HEK293 (cell line): ENCODE results near the gene NUDT16L1.
A peak's percentile ranks its signal among the peaks of the same experiment; 100 is the strongest.

Source experiments
- CTCF ChIA-PET: fragments of 350-600 bp; formaldehyde crosslinking; extraction: SDS; loops from one replicate; lab custom pipeline; 2021; ENCODE audit warnings: antibody characterized with exemption; lab: Yijun Ruan, JAX
- POLR2A ChIA-PET: fragments of 300-600 bp; formaldehyde crosslinking; extraction: SDS; loops from one replicate; lab custom pipeline; 2020; ENCODE audit warnings: antibody characterized with exemption, inconsistent platforms; lab: Yijun Ruan, JAX
- H3K27ac ChIP-seq: fragments of 200-500 bp; sonication (Bioruptor generic); 2 replicates; pipeline ENCODE4 v1.5.1; 2014; ENCODE audit warnings: low read depth, low read length, control low read depth, inconsistent platforms; ENCODE audit errors: extremely low read depth
- H3K36me3 ChIP-seq, 2 experiments: fragments of 200-500 bp in 1 of 2; sonication (Bioruptor generic) in 1 of 2; 1 replicate in 1 of 2; 2 replicates in 1 of 2; pipeline ENCODE4 v1.5.1; 2014 to 2017; ENCODE audit warnings: inconsistent platforms in 2 of 2, low read length in 2 of 2; ENCODE audit not compliant: control insufficient read depth in 2 of 2, insufficient read depth in 1 of 2
- H3K4me1 ChIP-seq: fragments of 200-500 bp; sonication (Bioruptor generic); 2 replicates; pipeline ENCODE4 v1.5.1; 2014; ENCODE audit warnings: mild to moderate bottlenecking, low read length, inconsistent platforms; ENCODE audit not compliant: control insufficient read depth, insufficient read depth
- H3K4me3 ChIP-seq: 2 replicates; pipeline ENCODE4 v1.5.1; 2011; ENCODE audit warnings: low read depth, mild to moderate bottlenecking, control low read depth, low read length, moderate library complexity
- H3K9me3 ChIP-seq: fragments of 200-500 bp; sonication (Bioruptor generic); 2 replicates; pipeline ENCODE4 v1.5.1; 2014; ENCODE audit warnings: low read depth, low read length, inconsistent platforms; ENCODE audit not compliant: control insufficient read depth, insufficient read depth
- ATF2 ChIP-seq: fragments of 450-650 bp; formaldehyde crosslinking; IDR thresholded peaks from 2 replicates; pipeline ENCODE4 v1.5.1; 2016; ENCODE audit warnings: missing biosample characterization, missing genetic modification characterization, low read depth
- PRDM10 ChIP-seq: fragments of 450-650 bp; formaldehyde crosslinking; IDR thresholded peaks from 2 replicates; pipeline ENCODE4 v1.5.1; 2016; ENCODE audit warnings: missing biosample characterization, missing genetic modification characterization
- REPIN1 ChIP-seq: fragments of 450-650 bp; formaldehyde crosslinking; IDR thresholded peaks from 2 replicates; pipeline ENCODE4 v1.5.1; 2017; ENCODE audit warnings: missing biosample characterization, missing genetic modification characterization, low read depth
- SP7 ChIP-seq: fragments of 450-650 bp; formaldehyde crosslinking; IDR thresholded peaks from 2 replicates; pipeline ENCODE4 v1.5.1; 2016; ENCODE audit warnings: missing biosample characterization, missing genetic modification characterization
- WT1 ChIP-seq: fragments of 450-650 bp; formaldehyde crosslinking; IDR thresholded peaks from 2 replicates; pipeline ENCODE4 v1.5.1; 2016; ENCODE audit warnings: missing biosample characterization, missing genetic modification characterization
- YY2 ChIP-seq: fragments of 450-650 bp; formaldehyde crosslinking; IDR thresholded peaks from 2 replicates; pipeline ENCODE4 v1.5.1; 2016; ENCODE audit warnings: missing biosample characterization, missing genetic modification characterization
- ZBTB8A ChIP-seq: fragments of 450-650 bp; formaldehyde crosslinking; IDR thresholded peaks from 2 replicates; pipeline ENCODE4 v1.5.1; 2016; ENCODE audit warnings: missing biosample characterization, missing genetic modification characterization
- ZFP37 ChIP-seq: fragments of 450-650 bp; formaldehyde crosslinking; IDR thresholded peaks from 2 replicates; pipeline ENCODE4 v1.5.1; 2016; ENCODE audit warnings: missing biosample characterization, missing genetic modification characterization
- ZIC2 ChIP-seq: fragments of 450-650 bp; formaldehyde crosslinking; IDR thresholded peaks from 2 replicates; pipeline ENCODE4 v1.5.1; 2016; ENCODE audit warnings: missing biosample characterization, missing genetic modification characterization
- ZNF10 ChIP-seq: fragments of 450-650 bp; formaldehyde crosslinking; IDR thresholded peaks from 2 replicates; pipeline ENCODE4 v1.5.1; 2017; ENCODE audit warnings: missing biosample characterization, missing genetic modification characterization
- ZNF121 ChIP-seq: fragments of 450-650 bp; formaldehyde crosslinking; IDR thresholded peaks from 2 replicates; pipeline ENCODE4 v1.5.1; 2016; ENCODE audit warnings: missing biosample characterization, missing genetic modification characterization
- ZNF132 ChIP-seq: fragments of 450-650 bp; formaldehyde crosslinking; IDR thresholded peaks from 2 replicates; pipeline ENCODE4 v1.5.1; 2017; ENCODE audit warnings: missing biosample characterization, missing genetic modification characterization, borderline replicate concordance
- ZNF449 ChIP-seq: fragments of 450-650 bp; formaldehyde crosslinking; IDR thresholded peaks from 2 replicates; pipeline ENCODE4 v1.5.1; 2017; ENCODE audit warnings: missing biosample characterization, mild to moderate bottlenecking, missing genetic modification characterization, moderate library complexity
- ZNF510 ChIP-seq: fragments of 450-650 bp; formaldehyde crosslinking; IDR thresholded peaks from 2 replicates; pipeline ENCODE4 v1.5.1; 2018; ENCODE audit warnings: mild to moderate bottlenecking, missing genetic modification characterization, missing biosample characterization; ENCODE audit not compliant: insufficient replicate concordance
- ZNF548 ChIP-seq: fragments of 450-650 bp; formaldehyde crosslinking; IDR thresholded peaks from 2 replicates; pipeline ENCODE4 v1.5.1; 2016; ENCODE audit warnings: missing biosample characterization, missing genetic modification characterization
- ZNF585B ChIP-seq: fragments of 450-650 bp; formaldehyde crosslinking; IDR thresholded peaks from 2 replicates; pipeline ENCODE4 v1.5.1; 2016; ENCODE audit warnings: missing biosample characterization, missing genetic modification characterization
- ZNF621 ChIP-seq: fragments of 450-650 bp; formaldehyde crosslinking; IDR thresholded peaks from 2 replicates; pipeline ENCODE4 v1.5.1; 2017; ENCODE audit warnings: missing biosample characterization, missing genetic modification characterization
- ZNF660 ChIP-seq: fragments of 450-650 bp; IDR thresholded peaks from 2 replicates; pipeline ENCODE4 v1.5.1; 2018; ENCODE audit warnings: missing biosample characterization, mild to moderate bottlenecking, missing genetic modification characterization
- ZNF664 ChIP-seq: fragments of 450-650 bp; formaldehyde crosslinking; IDR thresholded peaks from 2 replicates; pipeline ENCODE4 v1.5.1; 2016; ENCODE audit warnings: missing biosample characterization, missing genetic modification characterization
- ZNF707 ChIP-seq: fragments of 450-650 bp; formaldehyde crosslinking; IDR thresholded peaks from 2 replicates; pipeline ENCODE4 v1.5.1; 2016; ENCODE audit warnings: missing biosample characterization, missing genetic modification characterization
- ZNF768 ChIP-seq: fragments of 450-650 bp; formaldehyde crosslinking; IDR thresholded peaks from 2 replicates; pipeline ENCODE4 v1.5.1; 2018; ENCODE audit warnings: missing biosample characterization, mild to moderate bottlenecking, missing genetic modification characterization
- ZSCAN5A ChIP-seq: fragments of 450-650 bp; formaldehyde crosslinking; IDR thresholded peaks from 2 replicates; pipeline ENCODE4 v1.5.1; 2016; ENCODE audit warnings: missing biosample characterization, missing genetic modification characterization

The NUDT16L1 gene

GRCh38 chr16:4655801-4656200 lies 37.6 kb upstream of the NUDT16L1 start:
- H3K36me3 ChIP-seq, result peaks cover 4 to 82% of the 10 kb centered on the region in 2 experiments; a peak in 2 of 3 replicates
- H3K4me3 ChIP-seq, result no peak overlapping the region
- TF ChIP-seq SP7 (tag by site-specific recombination) (no peak), ZNF548 (tag by site-specific recombination) (no peak), YY2 (no peak), ZFP37 (tag by site-specific recombination) (no peak), ZNF768 (no peak), ZNF585B (tag by site-specific recombination) (no peak), ZIC2 (tag by site-specific recombination) (no peak), REPIN1 (no peak)
- CTCF ChIA-PET, result no interaction called here
- POLR2A ChIA-PET, result no interaction called here
- no peak overlapping the region for H3K27ac ChIP-seq
- H3K9me3 ChIP-seq, result no peaks in the 10 kb centered on the region
- H3K4me1 ChIP-seq, result no peaks in the 10 kb centered on the region

- no peaks in the 10 kb centered on the region for H3K4me1 ChIP-seq
- peaks cover 4 to 82% of the 10 kb centered on the region in 2 experiments; a peak in 2 of 3 replicates for H3K36me3 ChIP-seq
- no peak overlapping the region for H3K27ac ChIP-seq
- no peak overlapping the region for H3K4me3 ChIP-seq
- TF ChIP-seq ZSCAN5A (tag by site-specific recombination) (no peak), ZNF510 (no peak), WT1 (no peak), ZNF660 (no peak), PRDM10 (no peak), ZNF664 (tag by site-specific recombination) (no peak), ATF2 (tag by site-specific recombination) (no peak)
- H3K9me3 ChIP-seq, result no peaks in the 10 kb centered on the region
- POLR2A ChIA-PET, result no interaction called here
- CTCF ChIA-PET, result no interaction called here
These were observed 37.1 kb upstream of the NUDT16L1 start for GRCh38 chr16:4656221-4656620.

- ChIA-PET CTCF (no interaction called here), POLR2A (no interaction called here)
- Histone ChIP-seq H3K4me3 (no peak overlapping the region), H3K9me3 (no peaks in the 10 kb centered on the region), H3K4me1 (no peaks in the 10 kb centered on the region), H3K36me3 (peaks cover 4 to 82% of the 10 kb centered on the region in 2 experiments; a peak in 2 of 3 replicates), H3K27ac (no peak overlapping the region)
- TF ChIP-seq ZNF121 (no peak), ZNF621 (tag by site-specific recombination) (no peak), ZNF132 (tag by site-specific recombination) (no peak), ZNF707 (no peak), ZBTB8A (tag by site-specific recombination) (peak; percentile 50), ZNF449 (tag by site-specific recombination) (no peak), ZNF10 (tag by site-specific recombination) (no peak)
These were observed 36.4 kb upstream of the NUDT16L1 start for GRCh38 chr16:4656695-4657686.
